B cell (primary cell): Measurements from ENCODE around the gene PHACTR4. TPM values are rescaled to one million over a fixed set of nuclear protein-coding genes. Genes with fewer than 3 reads are reported as not detected.

Experiments used
- ATAC-seq: fragments of 200-7000 bp; cut with Tn5 transposase; one replicate; pipeline ENCODE4 v1.10.0; 2021; ENCODE audit warnings: low read depth, mild to moderate bottlenecking, moderate number of reproducible peaks, moderate library complexity
- CTCF ChIA-PET: fragments of 350-600 bp; sonication (Branson Sonifier 250); formaldehyde crosslinking; loops from one replicate; lab custom pipeline; 2021; ENCODE audit warnings: antibody characterized with exemption, inconsistent platforms; lab: Charles Lee
- POLR2A ChIA-PET: fragments of 350-600 bp; sonication (Branson Sonifier 250); formaldehyde crosslinking; loops from one replicate; lab custom pipeline; 2021; ENCODE audit warnings: antibody characterized with exemption; lab: Charles Lee
- DNase-seq: peaks from one replicate; pipeline ENCODE4 v3.0.0; 2013
- H2AFZ ChIP-seq: 2 replicates; pipeline ENCODE4 v1.6.1; 2012; ENCODE audit warnings: mild to moderate bottlenecking, low read depth, low read length; ENCODE audit not compliant: insufficient read depth, poor library complexity, severe bottlenecking
- H3K27ac ChIP-seq, 2 donors: 1 replicate in 1 of 2; 2 replicates in 1 of 2; pipeline ENCODE4 v1.5.1; 2012 to 2013; ENCODE audit warnings: low read length in 2 of 2, mild to moderate bottlenecking in 2 of 2, moderate library complexity in 1 of 2
- H3K27me3 ChIP-seq, 4 experiments: fragments of 200-600 bp in 1 of 4; sonication (generic) in 1 of 4; replicated peaks in 1 of 4; 1 replicate in 2 of 4; 2 replicates in 2 of 4; pipeline versions ENCODE4 v1.6.1 to v1.7.0; 2013 to 2016; ENCODE audit warnings: low read length in 3 of 4, mild to moderate bottlenecking in 2 of 4, mixed read lengths in 1 of 4, moderate library complexity in 1 of 4; ENCODE audit not compliant: insufficient read depth in 4 of 4, control insufficient read depth in 3 of 4; ENCODE audit errors: control extremely low read depth in 1 of 4
- H3K36me3 ChIP-seq, 2 experiments: replicated peaks in 1 of 2; 1 replicate in 1 of 2; 2 replicates in 1 of 2; pipeline versions ENCODE4 v1.6.1 to v1.7.1; 2013; ENCODE audit warnings: low read length in 1 of 2; ENCODE audit not compliant: insufficient read depth in 2 of 2, control insufficient read depth in 1 of 2; ENCODE audit errors: control extremely low read depth in 1 of 2, extremely low read depth in 1 of 2
- H3K4me1 ChIP-seq, 2 donors: fragments of 200-600 bp in 1 of 2; sonication (generic) in 1 of 2; 1 replicate in 1 of 2; 2 replicates in 1 of 2; pipeline versions ENCODE4 v1.5.1 to v1.6.1; 2013 to 2017; ENCODE audit warnings: low read length in 2 of 2; ENCODE audit not compliant: control insufficient read depth in 2 of 2, insufficient read depth in 2 of 2
- H3K4me2 ChIP-seq: replicated peaks from 2 replicates; pipeline ENCODE3; 2012; ENCODE audit warnings: mild to moderate bottlenecking, low read depth, low read length; ENCODE audit not compliant: poor library complexity, severe bottlenecking
- H3K4me3 ChIP-seq, 5 experiments: fragments of 200-600 bp in 1 of 5; sonication (generic) in 1 of 5; 1 replicate in 3 of 5; 2 replicates in 2 of 5; pipeline versions ENCODE4 v1.5.1 to v1.7.0; 2011 to 2016; ENCODE audit warnings: low read length in 4 of 5, mild to moderate bottlenecking in 4 of 5, low read depth in 2 of 5, control low read depth in 1 of 5, moderate library complexity in 1 of 5; ENCODE audit not compliant: insufficient read depth in 1 of 5; ENCODE audit errors: control extremely low read depth in 1 of 5, extremely low read depth in 1 of 5
- H3K79me2 ChIP-seq: fragments of 200-600 bp; sonication (generic); one replicate; pipeline ENCODE4 v1.6.0; 2016; ENCODE audit warnings: low read length; ENCODE audit not compliant: control insufficient read depth, insufficient read depth
- H3K9ac ChIP-seq: fragments of 200-600 bp; sonication (generic); 2 replicates; pipeline ENCODE4 v1.6.1; 2017; ENCODE audit warnings: mild to moderate bottlenecking, low read length, moderate library complexity
- H3K9me3 ChIP-seq, 3 donors: one replicate each; pipeline versions ENCODE4 v1.6.1 to v1.7.1; 2013; ENCODE audit warnings: low read length in 2 of 3; ENCODE audit not compliant: control insufficient read depth in 2 of 3, insufficient read depth in 1 of 3; ENCODE audit errors: control extremely low read depth in 1 of 3
- H4K20me1 ChIP-seq: 2 replicates; pipeline ENCODE4 v1.6.0; 2012; ENCODE audit warnings: mild to moderate bottlenecking, low read length; ENCODE audit not compliant: insufficient read depth, control insufficient read depth, poor library complexity, severe bottlenecking
- H3K27ac Mint-ChIP-seq: one replicate; pipeline ENCODE4 v1.8.0; 2021; ENCODE audit warnings: mixed read lengths
- H3K27me3 Mint-ChIP-seq: one replicate; pipeline ENCODE4 v1.8.0; 2021; ENCODE audit warnings: mixed read lengths
- H3K4me1 Mint-ChIP-seq: one replicate; pipeline ENCODE4 v1.8.0; 2021; ENCODE audit warnings: mixed read lengths
- H3K4me3 Mint-ChIP-seq: one replicate; pipeline ENCODE4 v1.8.0; 2021; ENCODE audit warnings: mixed read lengths
- H3K9me3 Mint-ChIP-seq: one replicate; pipeline ENCODE4 v1.8.0; 2022; ENCODE audit warnings: mixed read lengths; ENCODE audit not compliant: insufficient read depth
- CTCF ChIP-seq: fragments of 200-600 bp; IDR thresholded peaks from one replicate; pipeline ENCODE4 v1.8.0; 2022; ENCODE audit warnings: antibody characterized with exemption, mild to moderate bottlenecking
- EZH2 ChIP-seq: IDR thresholded peaks from 2 replicates; pipeline ENCODE4 v1.6.1; 2012; ENCODE audit warnings: borderline replicate concordance, low read depth, mild to moderate bottlenecking, moderate library complexity, low read length; ENCODE audit not compliant: insufficient read depth, poor library complexity, severe bottlenecking
- WGBS: methylation state at CpG from one replicate; pipeline ENCODE4 v1.1.5; 2013; ENCODE audit warnings: missing lambda C conversion rate; ENCODE audit not compliant: insufficient coverage; 5-methylcytosine and 5-hydroxymethylcytosine counted together
- intact Hi-C: fragments of 100-400 bp; cut with micrococcal nuclease; formaldehyde crosslinking; loops from one replicate; pipeline ENCODE4 v1.10.0; 2022
- polyA plus RNA-seq: library from polyadenylated mRNA; depleted of rRNA; stranded (reverse); fragments of >200 nt; gene quantifications from 2 replicates; pipeline ENCODE4 v1.2.3, GENCODE V29; 2012
- total RNA-seq, 2 donors: library from RNA; stranded (reverse); fragments of 120-200 nt in 1 of 2; gene quantifications; 1 replicate in 1 of 2; 2 replicates in 1 of 2; pipeline versions ENCODE4 v1.2.3 to v1.2.4, GENCODE V29; 2013 to 2022

Gene PHACTR4
- total and polyA plus RNA-seq, 2 donors (not counting 1 experiment from before 2014, with no cell fraction given) = 9.8 to 41.6 TPM

- ATAC-seq (no peak), DNase-seq (no peak)
- Histone ChIP-seq H3K27me3 (no peaks in the 10 kb centered on the region), H3K9me3 (peaks cover 0 to 7% (median 0%) of the 10 kb centered on the region in 3 donors), H3K4me3 (no peak overlapping the region), H3K4me1 (no peaks in the 10 kb centered on the region), H3K9ac (no peak overlapping the region), H3K36me3 (peaks cover 2 to 6% of the 10 kb centered on the region in 2 experiments), H3K4me2 (no peak overlapping the region), H4K20me1 (peaks cover 1% of the 10 kb centered on the region), H3K79me2 (peaks cover 8% of the 10 kb centered on the region), H3K27ac (no peak overlapping the region), H2AFZ (no peak overlapping the region)
- TF ChIP-seq CTCF = no peak
- TF ChIP-seq EZH2 = no peak
- Mint-ChIP-seq H3K4me1 (peaks cover 7% of the 10 kb centered on the region), H3K27ac (no peak overlapping the region), H3K27me3 (no peaks in the 10 kb centered on the region), H3K4me3 (no peak overlapping the region), H3K9me3 (no peaks in the 10 kb centered on the region)
- WGBS = 97% methylated on average over 2 of the region's 4 CpGs
- intact Hi-C loops = no loop called here
- ChIA-PET POLR2A (no interaction called here), CTCF (no interaction called here)
Observed at GRCh38 chr1:28441674-28442073, 72.1 kb downstream of the PHACTR4 start.

GRCh38 chr1:28443550-28443949, 74.0 kb downstream of the PHACTR4 start:
- no peaks in the 10 kb centered on the region for H4K20me1 ChIP-seq
- ChIA-PET CTCF (no interaction called here), POLR2A (no interaction called here)
- H3K4me2 ChIP-seq = no peak overlapping the region
- Mint-ChIP-seq H3K9me3 (no peaks in the 10 kb centered on the region), H3K4me1 (peaks cover 12% of the 10 kb centered on the region), H3K27ac (no peak overlapping the region), H3K27me3 (no peaks in the 10 kb centered on the region), H3K4me3 (no peak overlapping the region)
- intact Hi-C loops = no loop called here
- TF ChIP-seq EZH2 = no peak
- TF ChIP-seq CTCF = no peak
- WGBS = 100% methylated on average over 3 of the region's 3 CpGs
- H3K9ac ChIP-seq = no peak overlapping the region
- no peak overlapping the region for H3K4me3 ChIP-seq
- no peak for DNase-seq
- H3K27me3 ChIP-seq = no peaks in the 10 kb centered on the region
- H3K27ac ChIP-seq = no peak overlapping the region
- peaks cover 0 to 7% (median 0%) of the 10 kb centered on the region in 3 donors for H3K9me3 ChIP-seq
- peaks cover 6 to 7% of the 10 kb centered on the region in 2 donors for H3K4me1 ChIP-seq
- peaks cover 11% of the 10 kb centered on the region for H3K79me2 ChIP-seq
- peaks cover 2 to 3% of the 10 kb centered on the region in 2 experiments for H3K36me3 ChIP-seq
- no peak for ATAC-seq
- no peak overlapping the region for H2AFZ ChIP-seq
